NCI-H1048 (cell line): Measurements from ENCODE around the gene DDX54.
"Not testable (repeated sequence)": the region's sequence is repeated elsewhere in the genome, so short reads cannot be mapped to it uniquely, and the experiment has no call there.

ENCODE experiments used
- DNase-seq: peaks from one replicate; lab custom pipeline; 2025; lab: John Stamatoyannopoulos, UW

DDX54 gene

DNA sequence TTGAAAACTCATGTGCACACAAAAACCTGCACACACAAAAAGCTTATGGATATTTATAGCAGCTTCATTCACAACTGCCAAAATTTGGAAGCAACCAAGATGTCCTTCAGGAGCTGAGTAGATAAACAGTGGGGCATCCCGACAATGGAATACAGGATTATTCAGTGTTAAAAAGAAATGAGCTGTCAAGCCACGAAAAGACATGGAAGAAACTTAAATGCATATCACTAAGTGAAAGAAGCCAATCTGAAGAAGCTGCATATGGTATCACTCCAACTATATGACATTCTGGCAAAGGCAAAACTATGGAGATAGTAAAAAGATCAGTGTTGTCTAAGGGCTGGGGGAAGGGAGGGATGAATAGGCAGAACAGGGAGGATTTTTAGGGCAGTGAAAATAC is 30.7 kb upstream of the DDX54 start:
- DNase-seq: no peak

DNA sequence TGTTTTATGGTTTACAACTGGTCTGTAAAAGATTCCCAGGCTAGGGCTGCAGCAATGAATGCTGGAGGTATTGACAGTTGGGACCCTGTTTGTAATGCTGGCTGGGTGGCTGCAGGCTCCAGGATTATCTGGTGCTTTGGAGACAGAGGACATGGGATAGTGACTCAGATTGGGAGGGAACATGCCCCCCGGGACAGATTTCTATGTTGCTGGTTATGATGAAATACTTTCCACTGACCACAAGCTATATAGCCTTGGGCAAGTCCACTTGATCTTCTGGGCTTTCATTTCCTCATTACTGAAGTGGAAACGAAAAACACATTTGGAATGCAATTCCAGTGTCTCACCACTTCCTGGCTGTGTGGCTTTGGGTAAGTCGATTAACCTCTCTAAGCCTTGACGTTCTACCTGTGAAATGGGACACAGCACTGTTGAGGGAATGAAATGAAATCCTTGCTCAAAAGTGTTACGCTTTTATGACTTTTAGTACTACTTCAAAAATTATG is 29.7 kb upstream of the DDX54 start:
- DNase-seq: no peak

DNA sequence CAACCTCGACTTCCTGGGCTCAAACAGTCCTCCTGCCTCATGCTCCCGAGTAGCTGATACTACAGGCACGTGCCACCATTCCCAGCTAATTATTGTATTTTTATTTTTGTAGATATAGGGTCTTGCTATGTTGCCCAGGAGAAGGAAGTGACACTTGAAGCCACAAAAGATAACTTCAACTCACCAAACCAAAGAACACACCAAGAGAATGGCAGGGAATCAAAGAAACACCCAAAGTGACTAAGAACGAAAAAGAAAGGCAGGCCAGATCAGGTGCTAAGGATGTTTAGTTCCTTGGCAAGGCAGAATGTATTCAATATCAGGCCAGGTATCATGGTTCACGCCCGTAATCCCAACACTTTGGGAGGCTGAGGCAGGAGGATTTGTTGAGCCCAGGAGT is 25.9 kb upstream of the DDX54 start:
- no peak for DNase-seq

DNA sequence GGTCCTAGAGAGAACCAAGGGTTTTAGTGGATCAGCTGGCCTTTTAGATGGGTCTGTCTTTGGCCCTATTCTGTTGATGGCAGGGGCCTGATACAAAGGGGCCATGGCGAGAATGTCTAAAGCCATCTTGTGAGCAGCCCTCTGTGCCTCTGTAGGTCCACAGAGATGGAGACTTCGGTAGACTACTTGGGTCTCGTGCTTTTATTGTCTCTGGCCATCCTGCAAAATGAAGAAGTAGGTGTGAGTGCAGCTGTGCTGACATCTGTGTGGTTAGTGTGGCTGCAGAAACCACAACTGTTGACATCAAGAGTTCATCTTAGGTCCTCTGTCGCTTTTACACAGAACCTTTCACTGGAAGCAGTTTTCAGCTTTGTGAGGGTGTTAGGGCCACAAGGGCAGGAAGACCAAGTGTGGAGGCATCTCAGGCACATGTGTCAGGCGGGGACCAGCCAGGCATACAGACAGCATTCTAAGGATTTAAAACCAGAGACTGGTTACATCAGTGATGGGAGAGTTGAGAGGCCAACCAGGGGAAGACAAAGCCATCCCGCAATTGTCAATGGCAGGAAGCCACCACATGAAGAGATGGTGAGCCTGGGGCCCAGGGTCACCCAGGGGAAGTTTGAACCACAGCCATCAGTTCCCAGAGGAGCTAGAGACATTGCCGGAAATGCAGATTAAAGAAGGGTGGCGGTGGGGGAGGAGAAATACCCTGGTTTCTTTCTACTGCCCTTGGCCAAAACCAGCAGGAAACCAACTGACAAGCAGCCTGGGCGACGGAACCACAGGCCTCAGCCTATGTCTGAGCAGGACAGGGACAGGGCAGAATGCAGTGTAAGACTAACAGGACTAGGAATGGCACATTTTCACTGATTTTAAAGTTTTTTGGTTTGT is 23.0 kb upstream of the DDX54 start:
- no peak for DNase-seq

DNA sequence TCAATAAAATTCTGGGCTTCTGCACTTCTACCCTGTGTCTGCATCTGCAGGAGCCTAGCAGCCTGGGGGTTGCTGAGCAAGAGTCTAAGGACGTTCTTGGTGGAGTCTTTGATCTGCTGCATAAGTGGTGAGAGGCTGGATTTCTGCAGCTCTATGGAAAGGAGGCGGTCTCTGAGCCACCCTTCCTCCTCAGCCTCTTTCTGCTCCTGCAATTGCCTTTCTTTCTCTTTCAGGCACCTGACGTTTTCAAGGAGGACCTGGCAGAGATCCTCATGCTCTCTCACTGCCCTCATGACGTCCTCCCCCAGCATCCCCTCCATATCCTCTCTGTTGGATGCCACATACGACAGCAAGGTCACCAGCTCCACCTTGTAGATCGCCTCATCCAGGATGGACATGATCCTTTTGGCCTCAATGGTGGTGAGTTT is 22.3 kb upstream of the DDX54 start:
- no peak for DNase-seq

DNA sequence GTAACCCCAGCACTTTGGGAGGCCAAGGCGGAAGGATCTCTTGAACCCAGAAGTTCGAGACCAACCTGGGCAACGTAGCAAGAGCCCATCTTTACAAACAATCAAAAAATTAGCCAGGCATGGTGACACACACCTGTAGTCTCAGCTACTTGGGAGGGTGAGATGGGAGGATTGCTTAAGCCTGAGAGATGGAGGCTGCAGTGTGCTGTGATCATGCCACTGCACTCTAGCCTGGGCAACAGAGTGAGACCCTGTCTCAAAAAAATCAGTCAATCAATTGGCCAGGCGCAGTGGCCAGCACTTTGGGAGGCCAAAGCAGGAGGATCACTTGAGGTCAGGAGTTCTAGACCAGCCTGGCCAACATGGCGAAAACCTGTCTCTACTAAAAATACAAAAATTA is 21.5 kb upstream of the DDX54 start:
- not testable (repeated sequence) for DNase-seq

DNA sequence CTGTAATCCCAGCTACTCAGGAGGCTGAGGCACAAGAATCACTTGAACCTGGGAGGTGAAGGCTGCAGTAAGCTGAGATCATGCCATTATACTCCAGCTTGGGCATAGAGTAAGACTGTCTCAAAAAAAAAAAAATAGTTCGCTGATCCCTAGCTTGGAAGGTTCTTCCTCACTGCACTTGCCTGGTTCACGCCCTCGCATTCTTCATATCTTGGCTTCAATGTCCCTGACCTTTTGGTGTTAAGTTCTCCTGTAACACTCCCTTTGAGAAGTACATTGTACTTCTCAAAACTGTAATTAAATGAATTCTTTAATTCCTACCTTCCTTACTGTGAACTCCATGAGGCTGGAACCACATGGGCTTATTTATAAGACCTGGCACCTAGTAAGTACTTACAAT is 19.5 kb upstream of the DDX54 start:
- no peak for DNase-seq

DNA sequence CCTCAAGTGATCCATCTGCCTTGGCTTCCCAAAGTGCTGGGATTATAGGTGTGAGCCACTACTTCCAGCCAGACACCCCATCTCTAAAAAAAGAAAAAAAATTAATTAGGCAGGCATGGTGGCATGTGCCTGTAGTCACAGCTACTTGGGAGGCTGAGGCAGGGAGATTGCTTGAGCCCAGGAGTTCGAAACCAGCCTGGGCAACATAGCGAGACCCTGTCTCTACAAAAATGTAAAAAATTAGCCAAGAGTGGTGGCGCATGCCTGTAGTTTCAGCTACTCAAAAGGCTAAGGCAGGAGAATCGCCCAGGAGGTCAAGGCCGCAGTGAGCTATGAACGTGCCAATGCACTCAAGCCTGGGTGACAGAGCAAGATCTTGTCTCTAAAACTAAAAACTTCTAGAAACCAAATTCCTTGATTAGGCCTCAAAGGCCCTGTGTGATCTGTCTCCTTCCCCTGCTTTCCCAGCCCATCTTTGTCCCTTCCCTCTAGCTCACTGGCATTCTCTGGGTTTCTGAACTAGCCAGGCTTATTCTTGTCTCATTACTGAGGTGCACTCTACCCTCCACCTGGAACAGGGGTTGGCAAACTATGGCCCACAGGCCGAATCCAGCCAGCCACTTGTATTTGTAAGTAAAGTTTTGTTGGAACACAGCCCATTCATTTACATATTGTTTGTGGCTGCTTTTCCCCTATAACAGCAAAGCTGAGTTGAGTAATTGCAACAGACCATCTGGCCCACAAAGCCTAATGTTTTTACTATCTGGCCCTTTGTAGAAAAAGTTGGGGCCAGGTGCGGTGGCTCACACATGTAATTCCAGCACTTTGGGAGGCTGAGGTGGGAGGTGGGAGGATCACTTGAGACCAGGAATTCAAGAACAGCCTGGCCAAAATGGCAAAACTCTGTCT is 18.8 kb upstream of the DDX54 start:
- DNase-seq: no peak

DNA sequence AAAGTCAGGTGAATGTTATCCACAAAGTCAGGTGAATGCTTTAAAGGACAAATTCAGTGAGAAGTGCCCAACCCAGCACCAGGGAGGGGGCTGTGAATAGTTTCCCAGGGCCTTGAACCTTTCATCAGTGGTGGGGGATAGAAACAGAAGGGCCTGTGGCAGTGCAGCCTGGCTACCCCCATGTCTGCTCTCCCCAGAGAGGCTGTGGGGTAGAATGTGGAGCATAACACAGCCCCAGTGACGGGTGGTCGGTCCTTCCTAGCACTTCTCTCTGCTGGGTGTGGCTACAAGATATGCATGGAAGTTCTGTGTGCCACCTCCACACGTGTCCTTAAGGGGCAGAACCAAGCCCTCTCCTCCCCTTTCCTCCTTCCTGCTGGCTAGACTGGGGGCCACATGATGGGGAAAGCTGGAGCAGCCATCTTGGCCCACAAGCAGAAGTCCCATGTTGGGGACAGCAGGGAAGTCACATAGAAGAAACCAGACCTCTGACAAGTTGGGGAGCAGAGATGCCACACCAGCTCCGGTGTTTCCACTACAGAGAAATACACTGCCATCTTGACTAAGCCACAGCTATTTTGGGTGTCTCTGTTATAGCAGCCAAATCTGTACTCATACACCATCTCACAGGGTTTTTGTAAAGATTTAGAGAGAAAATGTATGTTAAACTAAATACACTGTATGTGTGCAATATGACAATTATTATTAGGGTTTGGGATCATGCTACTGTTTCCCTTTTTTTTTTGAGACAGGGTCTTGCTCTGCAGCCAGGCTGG is 17.2 kb upstream of the DDX54 start:
- no peak for DNase-seq

DNA sequence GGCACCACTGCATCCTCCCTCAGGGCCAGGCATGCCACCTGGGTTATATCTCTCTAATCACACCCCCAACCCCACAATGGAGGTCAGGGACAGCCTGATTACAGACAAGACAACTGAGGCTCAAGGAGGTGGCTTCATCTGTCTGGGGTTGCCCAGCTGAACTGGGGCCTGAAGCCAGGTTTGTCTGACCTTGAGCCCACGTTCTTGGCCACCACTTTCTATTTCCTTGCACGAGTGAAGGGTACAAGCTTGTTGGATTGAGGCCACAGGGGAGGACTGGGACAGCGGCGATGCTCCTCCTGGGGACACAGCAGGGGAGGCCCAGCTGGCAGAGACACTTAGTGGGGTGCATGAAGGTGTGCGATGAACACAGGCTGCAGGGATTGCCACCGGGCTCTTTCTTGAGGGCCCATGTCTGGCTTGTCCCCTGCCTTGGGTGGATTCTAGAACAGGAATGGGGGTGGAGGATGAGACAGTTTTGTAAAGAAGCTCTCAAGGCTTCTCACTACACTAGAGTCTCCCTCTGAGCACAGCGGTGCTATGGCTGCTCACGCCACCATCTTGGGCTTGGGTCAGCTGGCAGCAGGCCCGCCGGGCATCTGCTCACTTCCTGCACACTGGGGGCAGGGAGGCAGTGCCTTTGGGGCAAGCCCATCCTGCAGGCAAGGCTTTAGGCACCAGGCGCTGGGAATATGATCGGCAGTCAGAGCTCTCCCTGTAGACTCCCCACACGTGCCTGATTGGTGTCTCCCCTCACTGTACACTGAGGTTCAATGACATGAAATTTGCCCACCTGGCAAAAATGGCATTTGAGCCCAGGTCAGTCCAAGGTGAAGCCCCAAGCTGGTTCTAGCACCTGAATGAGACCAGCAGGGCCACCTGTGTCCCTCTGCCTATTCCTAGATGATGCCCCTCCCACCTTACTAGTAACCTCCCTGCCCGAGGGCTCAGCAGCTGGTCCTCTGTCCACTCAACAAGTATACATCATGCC is 16.2 kb upstream of the DDX54 start:
- DNase-seq: no peak

DNA sequence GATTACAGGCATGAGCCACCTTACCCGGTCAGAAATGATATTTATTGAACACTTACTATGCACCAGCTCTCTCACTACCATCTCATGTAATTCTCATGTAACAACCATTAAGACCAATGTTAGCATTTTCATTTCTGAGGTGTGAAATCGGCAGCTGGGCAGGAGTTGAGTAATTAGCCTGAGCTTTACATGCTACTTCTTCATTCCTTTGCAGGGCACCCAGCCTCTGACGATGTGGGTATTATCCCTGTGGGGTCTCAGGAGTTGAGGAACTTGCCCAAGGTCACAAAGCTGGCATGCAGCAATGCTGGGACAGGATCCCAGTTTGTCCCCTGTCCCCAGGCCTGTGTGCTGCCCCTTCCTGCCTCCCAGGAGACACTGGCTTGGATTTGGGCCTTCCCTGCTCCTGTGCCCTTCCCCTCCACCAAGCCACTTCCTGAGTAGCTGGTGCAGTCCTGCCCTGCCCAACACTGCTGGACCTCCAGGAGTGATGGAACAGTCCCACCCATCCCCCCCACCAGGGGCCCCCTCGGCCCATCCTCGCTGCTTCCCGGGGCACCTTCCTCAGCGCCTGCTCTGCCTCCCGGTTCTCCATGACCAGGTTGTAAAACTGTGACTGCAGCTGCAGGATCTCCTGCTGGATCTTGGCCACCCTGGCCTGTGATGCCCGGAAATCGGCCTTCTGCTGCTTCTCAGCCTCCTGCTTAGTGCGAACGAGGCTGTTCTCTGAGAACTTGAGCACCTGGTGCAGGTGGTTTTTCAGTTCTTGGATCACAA is 14.9 kb upstream of the DDX54 start:
- DNase-seq: no peak

DNA sequence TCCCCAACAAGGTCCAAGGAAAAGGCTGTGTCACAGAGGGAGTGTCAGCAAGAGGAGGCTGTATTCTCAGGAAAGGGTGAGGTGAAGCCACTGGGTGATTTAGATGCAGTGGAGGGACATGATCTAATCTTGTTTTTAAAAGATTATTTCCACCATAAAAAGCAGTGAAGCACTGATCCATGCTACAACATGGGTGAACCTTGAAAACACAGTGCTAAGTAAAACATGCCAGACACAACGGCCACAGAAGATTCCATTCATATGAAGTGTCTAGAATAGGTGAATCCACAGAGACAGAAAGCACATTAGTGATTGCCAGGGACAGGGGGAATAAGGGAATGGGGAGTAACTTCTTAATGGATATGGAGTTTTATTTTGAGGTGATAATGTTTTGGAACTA is 13.0 kb upstream of the DDX54 start:
- no peak for DNase-seq

DNA sequence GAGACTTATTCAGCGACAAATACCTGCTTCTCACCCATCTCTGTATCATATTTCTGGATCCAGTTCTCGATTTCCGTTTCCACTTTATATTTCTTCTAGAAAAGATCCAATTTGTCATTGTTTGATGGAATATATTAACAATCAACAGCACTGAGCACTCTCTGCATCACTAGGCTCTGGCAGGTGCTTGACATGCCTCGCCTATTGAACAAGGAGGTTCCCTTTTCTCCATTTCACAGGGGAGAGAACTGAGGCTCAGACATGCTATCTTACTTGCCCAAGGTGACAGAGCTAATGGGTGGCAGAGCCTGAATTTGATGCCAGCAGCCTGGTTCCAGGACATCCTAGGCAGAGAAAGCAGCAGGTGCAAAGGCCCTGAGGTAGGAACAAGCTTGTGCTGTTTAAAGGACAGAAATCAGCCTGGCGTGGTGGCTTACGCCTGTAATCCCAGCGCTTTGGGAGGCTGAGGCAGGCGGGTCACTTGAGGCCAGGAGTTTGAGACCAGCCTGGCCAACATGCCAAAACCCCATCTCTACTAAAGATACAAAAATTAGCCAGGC is 12.3 kb upstream of the DDX54 start:
- DNase-seq: no peak

DNA sequence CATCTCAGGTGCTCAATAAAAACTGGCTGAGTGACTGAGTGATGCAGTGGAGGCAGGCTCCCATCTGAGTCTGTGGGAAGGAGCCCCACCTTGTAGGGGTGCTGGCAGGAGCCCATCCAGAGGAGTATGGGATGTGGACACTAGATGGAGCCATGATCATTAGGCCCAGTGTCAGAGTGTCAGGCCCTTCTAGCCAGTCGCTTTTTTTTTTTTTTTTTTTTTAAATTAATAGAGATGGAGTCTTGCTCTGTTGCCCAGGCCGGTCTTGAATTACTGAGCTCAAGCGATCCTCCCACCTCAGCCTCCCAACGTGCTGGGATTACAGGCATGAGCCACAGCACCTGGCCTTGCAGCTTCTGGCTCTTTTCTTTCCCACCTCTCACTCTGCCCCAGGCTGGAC is 11.7 kb upstream of the DDX54 start:
- peak; percentile 20 for DNase-seq

DNA sequence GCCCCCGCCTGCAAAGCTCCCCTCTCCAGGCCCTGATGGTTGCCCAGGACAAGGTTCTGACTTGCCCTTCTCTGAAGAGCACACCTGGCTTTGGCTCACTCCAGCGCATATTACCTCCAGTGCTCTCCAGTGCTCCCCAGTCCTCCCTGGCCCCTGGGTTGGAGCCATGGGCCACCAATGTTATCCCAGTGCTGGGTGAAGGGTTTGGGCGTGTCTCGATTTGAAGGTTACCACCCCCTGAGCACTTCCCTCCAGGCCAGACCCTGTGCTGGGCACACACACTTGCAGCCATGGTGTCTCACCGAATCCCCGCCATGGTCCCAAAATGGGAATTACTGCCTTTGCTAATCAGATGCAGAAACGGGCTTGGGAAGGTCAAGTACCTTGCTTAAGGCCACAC is 11.3 kb upstream of the DDX54 start:
- DNase-seq: no peak

DNA sequence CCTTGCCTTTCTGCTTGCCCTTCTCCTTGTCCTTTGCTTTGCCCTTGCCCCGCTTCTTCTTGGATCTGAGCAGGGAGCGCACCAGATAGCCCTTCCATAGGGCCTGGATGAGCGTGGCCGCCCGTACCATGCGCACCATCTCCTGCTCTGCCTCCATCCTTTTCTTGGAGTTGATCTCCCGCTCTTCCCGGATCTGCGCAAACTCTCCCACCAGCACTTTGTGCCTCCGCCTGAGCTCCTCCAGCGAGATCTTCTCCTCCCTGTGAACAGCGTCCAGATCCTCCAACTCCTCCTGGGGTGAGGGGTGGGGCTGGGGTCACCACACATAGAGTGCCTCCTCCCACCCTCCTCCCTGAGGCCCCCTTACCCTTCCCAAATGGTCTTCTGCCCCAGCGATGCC is 10.3 kb upstream of the DDX54 start:
- no peak for DNase-seq

DNA sequence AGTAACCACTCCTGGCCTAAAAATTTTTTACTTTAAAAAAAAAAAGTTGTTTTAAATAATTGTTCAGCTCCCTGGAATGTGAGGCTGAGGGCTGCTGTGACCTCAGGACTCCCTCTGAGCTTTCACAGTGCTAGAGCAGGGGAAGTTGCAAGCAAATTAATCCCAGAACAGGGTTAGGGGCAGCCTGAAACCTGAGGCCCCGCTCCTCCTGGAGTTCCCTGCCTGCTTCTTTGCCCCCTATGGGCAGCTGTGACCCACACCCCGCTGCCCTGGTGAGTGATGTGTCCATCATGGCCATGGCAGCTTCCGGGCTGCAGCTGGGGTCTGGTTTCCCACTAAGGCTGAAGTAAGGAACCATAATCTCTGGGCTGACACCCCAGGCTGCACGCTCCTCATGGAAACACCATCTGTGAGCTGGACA is 9.7 kb upstream of the DDX54 start:
- no peak for DNase-seq

DNA sequence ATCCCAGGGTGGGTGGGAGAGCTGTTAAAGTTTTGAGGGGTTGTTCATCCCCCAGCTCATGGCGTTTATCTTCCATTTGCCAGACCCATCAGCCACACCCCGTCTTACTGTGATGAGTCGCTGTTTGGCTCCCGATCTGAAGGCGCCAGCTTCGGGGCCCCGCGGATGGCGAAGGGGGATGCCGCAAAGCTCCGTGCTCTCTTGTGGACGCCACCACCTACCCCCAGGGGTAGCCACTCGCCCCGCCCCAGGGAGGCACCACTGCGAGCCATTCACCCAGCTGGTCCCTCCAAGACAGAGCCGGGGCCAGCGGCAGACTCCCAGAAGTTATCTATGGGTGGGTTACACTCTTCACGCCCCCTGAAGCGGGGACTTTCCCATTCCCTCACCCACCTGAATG is 5.9 kb upstream of the DDX54 start:
- DNase-seq: no peak

DNA sequence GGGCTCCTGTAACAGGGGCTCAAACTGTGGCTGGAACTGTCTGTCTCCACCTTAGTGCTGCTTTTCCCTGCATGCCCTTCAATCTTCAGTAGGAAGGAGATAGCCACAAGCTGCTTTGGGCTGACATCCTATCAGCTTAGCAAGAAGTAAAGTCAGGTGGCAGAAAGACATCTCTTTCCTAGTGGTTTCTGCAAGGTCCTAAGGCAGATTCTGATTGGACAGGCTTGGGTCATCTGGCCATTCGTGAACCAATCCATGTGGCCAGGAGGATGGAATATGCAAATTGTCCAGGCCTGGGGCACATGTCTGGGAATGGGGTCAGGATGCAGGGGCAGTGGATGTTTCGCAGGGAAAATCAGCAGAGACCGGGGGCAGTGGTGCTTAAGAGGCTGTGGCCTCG is 5.5 kb upstream of the DDX54 start:
- no peak for DNase-seq

DNA sequence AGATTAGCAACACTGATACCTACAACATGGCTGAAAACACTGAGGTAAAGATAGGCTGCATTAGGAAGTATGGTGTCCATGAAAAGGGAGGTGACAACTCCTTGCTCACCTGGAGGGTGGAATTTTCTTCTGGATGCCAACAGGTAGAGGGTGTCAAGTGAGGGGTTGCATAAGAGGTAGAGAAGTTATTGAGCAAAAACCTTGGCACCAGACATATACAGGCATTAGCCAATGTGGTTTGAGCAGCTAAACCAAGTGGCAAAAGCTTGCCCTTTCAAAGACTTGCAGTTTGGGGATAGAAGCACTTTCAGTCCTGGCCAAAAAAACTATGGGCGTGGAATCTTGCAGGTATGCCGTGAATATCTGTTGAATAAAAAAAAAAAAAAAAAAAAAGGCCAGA is 4.1 kb upstream of the DDX54 start:
- no peak for DNase-seq
